ENCODE results near the gene NEK9.
A peak's percentile ranks its signal among the peaks of the same experiment; 100 is the strongest.

The NEK9 gene

DNA sequence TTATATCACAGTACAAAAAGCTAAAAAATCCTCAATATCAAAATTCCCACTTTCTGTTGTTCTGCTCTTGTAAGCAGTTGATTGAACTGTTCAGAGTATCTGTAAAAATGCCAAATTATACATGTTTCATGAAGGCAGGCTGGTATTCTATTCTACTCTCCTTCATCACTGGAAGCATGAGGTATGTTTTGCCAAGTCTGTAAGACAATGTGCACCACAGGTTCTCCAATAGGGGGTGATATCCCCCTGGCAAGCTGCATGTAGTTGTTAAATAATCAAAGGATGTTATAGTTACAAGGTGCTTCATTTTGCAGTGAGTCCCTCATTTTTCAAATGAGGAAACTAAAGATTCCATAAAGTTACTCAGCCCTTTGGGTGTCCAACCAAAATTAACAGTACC is 15.1 kb upstream of the NEK9 start:
- DNase-seq (ENCODE audit: low spot score) (no peak), ATAC-seq (ENCODE audit: low read depth) (no peak; the same call in 2 of the 3 replicates)
- TF ChIP-seq, protein P1, sequence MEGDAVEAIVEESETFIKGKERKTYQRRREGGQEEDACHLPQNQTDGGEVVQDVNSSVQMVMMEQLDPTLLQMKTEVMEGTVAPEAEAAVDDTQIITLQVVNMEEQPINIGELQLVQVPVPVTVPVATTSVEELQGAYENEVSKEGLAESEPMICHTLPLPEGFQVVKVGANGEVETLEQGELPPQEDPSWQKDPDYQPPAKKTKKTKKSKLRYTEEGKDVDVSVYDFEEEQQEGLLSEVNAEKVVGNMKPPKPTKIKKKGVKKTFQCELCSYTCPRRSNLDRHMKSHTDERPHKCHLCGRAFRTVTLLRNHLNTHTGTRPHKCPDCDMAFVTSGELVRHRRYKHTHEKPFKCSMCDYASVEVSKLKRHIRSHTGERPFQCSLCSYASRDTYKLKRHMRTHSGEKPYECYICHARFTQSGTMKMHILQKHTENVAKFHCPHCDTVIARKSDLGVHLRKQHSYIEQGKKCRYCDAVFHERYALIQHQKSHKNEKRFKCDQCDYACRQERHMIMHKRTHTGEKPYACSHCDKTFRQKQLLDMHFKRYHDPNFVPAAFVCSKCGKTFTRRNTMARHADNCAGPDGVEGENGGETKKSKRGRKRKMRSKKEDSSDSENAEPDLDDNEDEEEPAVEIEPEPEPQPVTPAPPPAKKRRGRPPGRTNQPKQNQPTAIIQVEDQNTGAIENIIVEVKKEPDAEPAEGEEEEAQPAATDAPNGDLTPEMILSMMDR (IDR thresholded peaks at IDR 0.05; ENCODE audit: poor library complexity, severe bottlenecking) = peak; percentile 43
- Histone ChIP-seq H3K9me3 (ENCODE audit: severe bottlenecking) (no peaks in the 10 kb centered on the region), H3K27me3 (ENCODE audit: insufficient read depth, poor library complexity, severe bottlenecking) (no peaks in the 10 kb centered on the region), H3K4me3 (ENCODE audit: severe bottlenecking) (no peak overlapping the region), H3K36me3 (ENCODE audit: low read depth) (peaks cover 83% of the 10 kb centered on the region), H3K4me1 (ENCODE audit: insufficient read depth, poor library complexity, severe bottlenecking) (no peaks in the 10 kb centered on the region), H3K27ac (ENCODE audit: poor library complexity, severe bottlenecking) (no peak overlapping the region)

DNA sequence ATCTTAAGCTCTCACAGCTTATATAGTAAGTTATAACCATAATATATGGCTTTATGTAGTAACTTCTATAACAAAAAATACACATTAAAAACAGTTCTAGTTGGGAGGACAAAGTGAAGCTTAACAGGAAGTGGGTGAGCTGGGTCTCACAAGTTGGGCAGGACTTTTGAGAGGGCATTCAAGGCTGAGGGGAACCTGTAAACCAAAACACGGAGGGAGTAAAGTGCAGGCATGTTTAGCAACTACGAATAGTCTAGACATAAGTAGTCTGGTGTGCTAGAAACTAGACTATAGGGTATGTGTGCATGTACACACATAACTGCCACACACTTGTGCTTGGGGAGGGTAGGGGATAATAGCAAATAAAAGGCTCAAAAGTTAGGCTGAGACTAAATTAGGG is 14.2 kb upstream of the NEK9 start:
- H3K4me1 ChIP-seq (ENCODE audit: insufficient read depth, poor library complexity, severe bottlenecking) = no peaks in the 10 kb centered on the region
- no peaks in the 10 kb centered on the region for H3K27me3 ChIP-seq (ENCODE audit: insufficient read depth, poor library complexity, severe bottlenecking)
- H3K9me3 ChIP-seq (ENCODE audit: severe bottlenecking) = no peaks in the 10 kb centered on the region
- ATAC-seq (ENCODE audit: low read depth) = no peak
- no peak overlapping the region for H3K4me3 ChIP-seq (ENCODE audit: severe bottlenecking)
- no peak for DNase-seq (ENCODE audit: low spot score)
- H3K27ac ChIP-seq (ENCODE audit: poor library complexity, severe bottlenecking) = no peak overlapping the region
- peaks cover 81% of the 10 kb centered on the region for H3K36me3 ChIP-seq (ENCODE audit: low read depth)
- TF ChIP-seq, protein P1 (IDR thresholded peaks at IDR 0.05; ENCODE audit: poor library complexity, severe bottlenecking) = no peak

DNA sequence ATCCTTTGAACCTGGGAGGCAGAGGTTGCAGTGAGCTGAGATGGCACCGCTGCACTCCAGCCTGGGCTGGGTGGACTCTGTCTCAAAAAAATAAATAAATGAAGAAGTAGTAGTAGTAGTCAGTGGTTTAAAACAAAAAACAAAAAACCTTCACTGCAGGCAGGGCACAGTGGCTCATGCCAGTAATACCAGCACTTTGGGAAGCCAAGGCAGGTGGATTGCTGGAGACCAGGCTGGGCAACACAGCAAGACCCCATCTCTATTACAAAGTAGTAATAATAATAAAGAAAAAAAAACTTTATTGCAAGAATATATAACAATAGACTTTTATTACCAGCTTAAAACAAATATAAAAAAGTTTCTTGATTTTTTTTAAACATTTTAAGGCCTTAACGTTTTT is 13.8 kb upstream of the NEK9 start:
- H3K27me3 ChIP-seq (ENCODE audit: insufficient read depth, poor library complexity, severe bottlenecking) = no peaks in the 10 kb centered on the region
- ATAC-seq (ENCODE audit: low read depth) = no peak
- H3K4me3 ChIP-seq (ENCODE audit: severe bottlenecking) = no peak overlapping the region
- peaks cover 81% of the 10 kb centered on the region for H3K36me3 ChIP-seq (ENCODE audit: low read depth)
- no peaks in the 10 kb centered on the region for H3K4me1 ChIP-seq (ENCODE audit: insufficient read depth, poor library complexity, severe bottlenecking)
- TF ChIP-seq, protein P1 (IDR thresholded peaks at IDR 0.05; ENCODE audit: poor library complexity, severe bottlenecking) = no peak
- DNase-seq (ENCODE audit: low spot score) = no peak
- no peaks in the 10 kb centered on the region for H3K9me3 ChIP-seq (ENCODE audit: severe bottlenecking)
- no peak overlapping the region for H3K27ac ChIP-seq (ENCODE audit: poor library complexity, severe bottlenecking)

- ATAC-seq (ENCODE audit: low read depth) = no peak
- Histone ChIP-seq H3K4me3 (ENCODE audit: severe bottlenecking) (no peak overlapping the region), H3K36me3 (ENCODE audit: low read depth) (peaks cover 81% of the 10 kb centered on the region), H3K27ac (ENCODE audit: poor library complexity, severe bottlenecking) (no peak overlapping the region), H3K9me3 (ENCODE audit: severe bottlenecking) (no peaks in the 10 kb centered on the region), H3K4me1 (ENCODE audit: insufficient read depth, poor library complexity, severe bottlenecking) (no peaks in the 10 kb centered on the region), H3K27me3 (ENCODE audit: insufficient read depth, poor library complexity, severe bottlenecking) (no peaks in the 10 kb centered on the region)
- TF ChIP-seq, protein P1 (IDR thresholded peaks at IDR 0.05; ENCODE audit: poor library complexity, severe bottlenecking) = no peak
- no peak for DNase-seq (ENCODE audit: low spot score)
Measured at GRCh38 chr14:75139185-75139584, 12.3 kb upstream of the NEK9 start.

DNA sequence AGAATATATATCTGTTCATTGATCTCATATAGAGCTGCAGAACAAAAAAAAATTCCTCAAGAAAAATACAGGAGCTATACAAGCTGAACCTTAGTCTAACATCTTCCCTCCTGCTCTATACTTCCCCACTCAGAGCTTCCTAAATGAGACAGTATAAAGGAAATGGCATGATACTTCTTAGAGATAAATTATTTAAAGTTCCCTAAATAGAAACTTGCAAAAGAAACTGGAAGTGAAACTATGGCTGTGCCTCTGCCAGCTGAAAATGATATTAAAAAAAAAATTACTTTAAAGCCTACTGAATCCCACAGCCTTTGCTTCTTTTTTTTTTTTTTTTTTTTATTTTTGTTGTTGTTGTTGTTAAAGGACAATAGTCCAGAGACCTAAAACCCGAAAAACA is 11.6 kb upstream of the NEK9 start:
- H3K27me3 ChIP-seq (ENCODE audit: insufficient read depth, poor library complexity, severe bottlenecking) = no peaks in the 10 kb centered on the region
- DNase-seq (ENCODE audit: low spot score) (no peak), ATAC-seq (ENCODE audit: low read depth) (no peak)
- H3K4me3 ChIP-seq (ENCODE audit: severe bottlenecking) = no peak overlapping the region
- H3K4me1 ChIP-seq (ENCODE audit: insufficient read depth, poor library complexity, severe bottlenecking) = no peaks in the 10 kb centered on the region
- H3K36me3 ChIP-seq (ENCODE audit: low read depth) = peaks cover 82% of the 10 kb centered on the region
- TF ChIP-seq, protein P1 (IDR thresholded peaks at IDR 0.05; ENCODE audit: poor library complexity, severe bottlenecking) = no peak
- H3K9me3 ChIP-seq (ENCODE audit: severe bottlenecking) = no peaks in the 10 kb centered on the region
- no peak overlapping the region for H3K27ac ChIP-seq (ENCODE audit: poor library complexity, severe bottlenecking)

Data from RWPE2 (cell line).